Liver (tissue), 3 donors: ENCODE results near the gene ST6GALNAC2.

Experiments
- EGR1 ChIP-seq, 2 donors: IDR thresholded peaks; 2 replicates each; pipeline ENCODE4 v1.6.1; 2016 to 2018; ENCODE audit warnings: antibody characterized with exemption in 2 of 2, low read depth in 2 of 2
- GABPA ChIP-seq, 2 donors: IDR thresholded peaks in 1 of 2; conservative IDR thresholded peaks in 1 of 2; 2 replicates each; pipeline ENCODE4 v1.6.1; 2016; ENCODE audit warnings: antibody characterized with exemption in 2 of 2, mild to moderate bottlenecking in 1 of 2, moderate library complexity in 1 of 2
- JUND ChIP-seq, 2 donors: IDR thresholded peaks; 2 replicates each; pipeline ENCODE4 v1.6.1; 2016; ENCODE audit warnings: antibody characterized with exemption in 2 of 2
- TF ChIP-seq, protein P1 (sequence below): fragments of 150-350 bp; IDR thresholded peaks from 2 replicates; pipeline ENCODE4 v1.5.1; 2017; ENCODE audit warnings: improper control_type of control experiment, low read depth, low read length; ENCODE audit not compliant: missing input control
- TF ChIP-seq, protein P2 (sequence below): IDR thresholded peaks from 2 replicates; pipeline ENCODE4 v1.6.1; 2016; ENCODE audit warnings: antibody characterized with exemption, mild to moderate bottlenecking
- TF ChIP-seq, protein P3 (sequence below): IDR thresholded peaks from 2 replicates; pipeline ENCODE4 v1.6.1; 2016; ENCODE audit warnings: antibody characterized with exemption
- donor health status: healthy.
- donor health status: healthy.

DNA sequence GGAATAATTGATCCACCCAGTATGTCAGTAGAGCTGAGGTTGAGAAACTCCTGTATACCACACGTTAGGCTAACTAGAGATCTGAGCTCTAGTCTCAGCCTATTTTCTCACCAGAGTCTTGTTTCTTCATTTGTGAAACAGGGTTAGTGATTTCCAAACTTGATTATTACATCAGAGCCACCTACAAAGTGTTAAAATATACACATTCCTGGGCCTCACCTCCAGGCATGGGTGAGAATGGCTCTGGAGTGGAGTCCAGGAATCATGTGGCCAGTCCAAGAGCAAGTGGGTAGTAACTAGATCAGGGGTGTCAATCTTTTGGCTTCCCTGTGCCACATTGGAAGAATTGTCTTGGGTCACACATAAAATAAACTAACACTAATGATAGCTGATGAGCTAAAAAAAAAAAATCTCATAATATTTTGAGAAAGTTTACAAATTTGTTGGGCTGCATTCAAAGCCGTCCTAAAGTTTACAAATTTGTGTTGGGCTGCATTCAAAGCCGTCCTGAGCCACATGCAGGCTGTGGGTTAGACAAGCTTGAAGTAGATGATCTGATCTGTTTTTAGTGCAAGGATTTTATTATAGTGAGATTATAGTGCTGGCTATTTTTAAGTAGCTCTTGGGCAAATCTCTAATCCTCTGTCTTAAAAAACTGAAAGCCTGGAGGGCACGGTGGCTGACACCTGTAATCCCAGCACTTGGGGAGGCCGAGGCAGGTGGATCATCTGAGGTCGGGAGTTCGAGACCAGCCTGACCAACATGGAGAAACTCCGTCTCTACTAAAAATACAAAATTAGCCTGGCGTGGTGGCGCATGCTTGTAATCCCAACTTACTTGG lies 25.4 kb downstream of the ST6GALNAC2 start:
- TF ChIP-seq, protein P1, sequence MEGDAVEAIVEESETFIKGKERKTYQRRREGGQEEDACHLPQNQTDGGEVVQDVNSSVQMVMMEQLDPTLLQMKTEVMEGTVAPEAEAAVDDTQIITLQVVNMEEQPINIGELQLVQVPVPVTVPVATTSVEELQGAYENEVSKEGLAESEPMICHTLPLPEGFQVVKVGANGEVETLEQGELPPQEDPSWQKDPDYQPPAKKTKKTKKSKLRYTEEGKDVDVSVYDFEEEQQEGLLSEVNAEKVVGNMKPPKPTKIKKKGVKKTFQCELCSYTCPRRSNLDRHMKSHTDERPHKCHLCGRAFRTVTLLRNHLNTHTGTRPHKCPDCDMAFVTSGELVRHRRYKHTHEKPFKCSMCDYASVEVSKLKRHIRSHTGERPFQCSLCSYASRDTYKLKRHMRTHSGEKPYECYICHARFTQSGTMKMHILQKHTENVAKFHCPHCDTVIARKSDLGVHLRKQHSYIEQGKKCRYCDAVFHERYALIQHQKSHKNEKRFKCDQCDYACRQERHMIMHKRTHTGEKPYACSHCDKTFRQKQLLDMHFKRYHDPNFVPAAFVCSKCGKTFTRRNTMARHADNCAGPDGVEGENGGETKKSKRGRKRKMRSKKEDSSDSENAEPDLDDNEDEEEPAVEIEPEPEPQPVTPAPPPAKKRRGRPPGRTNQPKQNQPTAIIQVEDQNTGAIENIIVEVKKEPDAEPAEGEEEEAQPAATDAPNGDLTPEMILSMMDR, result no peak
- no peak for TF ChIP-seq JUND (IDR thresholded peaks at IDR 0.05)
- TF ChIP-seq, protein P2, sequence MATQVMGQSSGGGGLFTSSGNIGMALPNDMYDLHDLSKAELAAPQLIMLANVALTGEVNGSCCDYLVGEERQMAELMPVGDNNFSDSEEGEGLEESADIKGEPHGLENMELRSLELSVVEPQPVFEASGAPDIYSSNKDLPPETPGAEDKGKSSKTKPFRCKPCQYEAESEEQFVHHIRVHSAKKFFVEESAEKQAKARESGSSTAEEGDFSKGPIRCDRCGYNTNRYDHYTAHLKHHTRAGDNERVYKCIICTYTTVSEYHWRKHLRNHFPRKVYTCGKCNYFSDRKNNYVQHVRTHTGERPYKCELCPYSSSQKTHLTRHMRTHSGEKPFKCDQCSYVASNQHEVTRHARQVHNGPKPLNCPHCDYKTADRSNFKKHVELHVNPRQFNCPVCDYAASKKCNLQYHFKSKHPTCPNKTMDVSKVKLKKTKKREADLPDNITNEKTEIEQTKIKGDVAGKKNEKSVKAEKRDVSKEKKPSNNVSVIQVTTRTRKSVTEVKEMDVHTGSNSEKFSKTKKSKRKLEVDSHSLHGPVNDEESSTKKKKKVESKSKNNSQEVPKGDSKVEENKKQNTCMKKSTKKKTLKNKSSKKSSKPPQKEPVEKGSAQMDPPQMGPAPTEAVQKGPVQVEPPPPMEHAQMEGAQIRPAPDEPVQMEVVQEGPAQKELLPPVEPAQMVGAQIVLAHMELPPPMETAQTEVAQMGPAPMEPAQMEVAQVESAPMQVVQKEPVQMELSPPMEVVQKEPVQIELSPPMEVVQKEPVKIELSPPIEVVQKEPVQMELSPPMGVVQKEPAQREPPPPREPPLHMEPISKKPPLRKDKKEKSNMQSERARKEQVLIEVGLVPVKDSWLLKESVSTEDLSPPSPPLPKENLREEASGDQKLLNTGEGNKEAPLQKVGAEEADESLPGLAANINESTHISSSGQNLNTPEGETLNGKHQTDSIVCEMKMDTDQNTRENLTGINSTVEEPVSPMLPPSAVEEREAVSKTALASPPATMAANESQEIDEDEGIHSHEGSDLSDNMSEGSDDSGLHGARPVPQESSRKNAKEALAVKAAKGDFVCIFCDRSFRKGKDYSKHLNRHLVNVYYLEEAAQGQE, result no peak
- TF ChIP-seq, protein P3, sequence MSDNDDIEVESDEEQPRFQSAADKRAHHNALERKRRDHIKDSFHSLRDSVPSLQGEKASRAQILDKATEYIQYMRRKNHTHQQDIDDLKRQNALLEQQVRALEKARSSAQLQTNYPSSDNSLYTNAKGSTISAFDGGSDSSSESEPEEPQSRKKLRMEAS, result no peak
- no peak for TF ChIP-seq EGR1 (IDR thresholded peaks at IDR 0.05; ENCODE audit: low read depth in 2 of 2)
- no peak for TF ChIP-seq GABPA (IDR thresholded peaks at IDR 0.05 in 1 of 2, conservative IDR thresholded peaks at IDR 0.05 in 1 of 2)
